Purkinje cell (primary cell): ENCODE results near the gene RLBP1. TPM values are rescaled to one million over a fixed set of nuclear protein-coding genes. Genes with fewer than 3 reads are reported as not detected.

ENCODE experiments used
- polyA plus RNA-seq: library from polyadenylated mRNA; unstranded; fragments of >200 nt; fragmentation: Nextera tagmentation; gene quantifications from 2 replicates; pipeline ENCODE4 v1.2.1, GENCODE V29; 2014

Gene RLBP1
- not detected in 2 replicates for polyA plus RNA-seq

GRCh38 chr15:89221543-89221942 is at the start of gene RLBP1:
Gene RLBP1 (minus strand): TSS chr15:89221579. CDS start chr15:89218975, 2,604 bp downstream.

DNA sequence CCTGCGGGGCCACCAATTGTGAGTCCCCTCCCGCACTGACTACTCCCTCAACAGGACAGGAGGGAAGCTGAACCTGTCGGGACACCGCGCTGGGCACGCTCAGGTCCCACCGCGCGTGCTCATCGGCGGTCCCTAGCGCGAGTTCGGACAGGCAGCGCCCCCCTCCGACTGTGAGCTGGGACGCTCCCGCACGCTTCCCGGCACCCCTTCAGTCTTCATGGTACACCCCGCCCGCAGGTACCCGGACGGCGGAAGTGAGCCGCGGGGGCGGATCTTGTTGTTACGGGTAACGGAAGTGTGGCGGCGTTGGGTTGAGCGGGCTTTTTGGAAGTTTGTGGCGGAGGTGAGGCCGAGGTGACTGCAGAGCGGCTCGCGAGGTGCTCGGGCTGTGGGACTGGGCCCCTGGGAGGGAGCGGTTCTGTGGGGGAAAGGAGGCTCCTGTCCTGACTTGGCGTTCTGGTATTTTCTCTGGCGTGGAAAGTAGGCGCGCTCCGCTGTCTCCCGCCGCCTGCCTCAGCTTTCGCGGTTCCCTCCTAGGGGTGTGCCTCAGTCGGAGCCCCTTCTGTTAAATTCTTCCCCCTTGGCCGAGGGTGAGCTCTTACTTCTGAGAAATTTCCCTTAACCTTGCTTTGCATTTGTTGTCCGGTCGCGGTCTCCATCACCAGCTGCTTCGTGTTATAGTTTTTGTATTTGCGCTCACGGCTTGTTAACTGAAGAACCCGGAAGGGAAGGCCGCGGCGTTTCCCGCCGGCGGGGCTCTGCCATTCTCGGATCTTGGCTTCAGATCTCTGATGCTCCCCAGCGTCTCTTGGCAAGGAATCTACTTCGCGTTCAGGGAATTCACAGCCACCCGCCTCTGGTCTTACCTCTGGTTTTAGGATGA is 22.6 kb upstream of the RLBP1 start, which contains the start of gene FANCI:
TSS of gene FANCI (plus strand) at position 289 of the 883 bp plus-strand sequence. CDS start 3,669 bp downstream, outside the sequence.

Other genes starting within 250 kb of the RLBP1 start
- 12.1 and 18.8 TPM in 2 replicates for gene ABHD2, start 133.1 kb downstream of the RLBP1 start, polyA plus RNA-seq
- gene FANCI, start 22.4 kb upstream of the RLBP1 start, polyA plus RNA-seq: 1.7 and 3.2 TPM in 2 replicates
- gene POLG, start 113.2 kb upstream of the RLBP1 start, polyA plus RNA-seq: 6.8 and 8.9 TPM in 2 replicates